A172 (cell line): ENCODE results near the gene RPL9. TPM values are rescaled to one million over a fixed set of nuclear protein-coding genes. Genes with fewer than 3 reads are reported as not detected.
"Not testable (repeated sequence)": the region's sequence is repeated elsewhere in the genome, so short reads cannot be mapped to it uniquely, and the experiment has no call there.

Source experiments
- DNase-seq: peaks from one replicate; pipeline ENCODE4 v3.0.0-alpha.2; 2015; ENCODE audit warnings: low spot score
- total RNA-seq: library from RNA; depleted of rRNA; stranded (reverse); fragments of >200 nt; shearing (Covaris generic); gene quantifications from 2 replicates; pipeline ENCODE4 v1.2.3, GENCODE V29; 2014

The RPL9 gene
- total RNA-seq, 1 experiment from 2014 or later, result 1,323 TPM

- no peak for DNase-seq
Measured at GRCh38 chr4:39466747-39467146, 8.0 kb upstream of the RPL9 start.

- DNase-seq, result peak; percentile 78
Measured at GRCh38 chr4:39464886-39465501, 6.3 kb upstream of the RPL9 start.

GRCh38 chr4:39458161-39458504 is 589 bp downstream of the RPL9 start:
- DNase-seq, result not testable (repeated sequence)

- no peak for DNase-seq
Measured at GRCh38 chr4:39456946-39457763, 1.6 kb downstream of the RPL9 start.

GRCh38 chr4:39455486-39455885 is 3.2 kb downstream of the RPL9 start:
- DNase-seq, result no peak

- no peak for DNase-seq
Measured at GRCh38 chr4:39453738-39454137, 5.0 kb downstream of the RPL9 start.

- no peak for DNase-seq
Measured at GRCh38 chr4:39452860-39453587, 5.7 kb downstream of the RPL9 start.

GRCh38 chr4:39452153-39452859 is 6.4 kb downstream of the RPL9 start:
- no peak for DNase-seq

- no peak for DNase-seq
Measured at GRCh38 chr4:39451423-39452023, 7.2 kb downstream of the RPL9 start.

- DNase-seq, result no peak
Measured at GRCh38 chr4:39450618-39451017, 8.1 kb downstream of the RPL9 start.

GRCh38 chr4:39446842-39447573 is 11.7 kb downstream of the RPL9 start:
- no peak for DNase-seq

GRCh38 chr4:39446483-39446841 is 12.3 kb downstream of the RPL9 start:
- DNase-seq, result no peak

- DNase-seq, result no peak
Measured at GRCh38 chr4:39442998-39443397, 15.7 kb downstream of the RPL9 start.

- no peak for DNase-seq
Measured at GRCh38 chr4:39441593-39441992, 17.1 kb downstream of the RPL9 start.

GRCh38 chr4:39435659-39436563 is 22.8 kb downstream of the RPL9 start:
- no peak for DNase-seq

- no peak for DNase-seq
Measured at GRCh38 chr4:39433878-39434492, 24.7 kb downstream of the RPL9 start.

GRCh38 chr4:39429476-39430334 is 29.0 kb downstream of the RPL9 start:
- no peak for DNase-seq

- DNase-seq, result no peak
Measured at GRCh38 chr4:39427520-39428114, 31.1 kb downstream of the RPL9 start.
